HG03571 (cell line): ENCODE measurements around the gene DYNLL2.
"Not testable (repeated sequence)": the region's sequence is repeated elsewhere in the genome, so short reads cannot be mapped to it uniquely, and the experiment has no call there.

Source experiments
- ATAC-seq: cut with Tn5 transposase; IDR thresholded peaks from one replicate; pipeline ENCODE4 v1.9.1; 2021; ENCODE audit not compliant: unreplicated experiment

Gene DYNLL2

DNA sequence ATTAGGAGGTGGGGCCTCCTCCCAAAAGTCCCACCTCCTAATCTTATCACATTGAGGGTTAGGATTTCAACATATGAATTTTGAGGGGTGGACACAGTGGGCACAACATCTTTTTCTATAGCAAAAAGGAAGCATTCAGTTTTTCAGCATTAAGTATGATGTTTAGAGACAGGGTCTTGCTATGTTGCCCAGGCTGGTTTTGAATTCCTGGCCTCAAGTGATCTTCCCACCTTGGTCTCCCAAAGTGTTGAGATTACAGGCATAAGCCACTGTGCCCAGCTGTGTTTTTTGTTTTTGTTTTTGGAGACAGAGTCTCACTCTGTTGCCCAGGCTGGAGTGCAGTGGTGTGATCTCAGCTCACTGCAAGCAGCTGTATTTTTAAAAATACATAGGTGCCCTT lies 18.7 kb downstream of the DYNLL2 start:
- not testable (repeated sequence) for ATAC-seq

- ATAC-seq: no peak
Observed at GRCh38 chr17:58105093-58105492, 21.9 kb downstream of the DYNLL2 start.

- ATAC-seq: no peak
Observed at GRCh38 chr17:58107306-58107705, 24.1 kb downstream of the DYNLL2 start.

- ATAC-seq: no peak
Observed at GRCh38 chr17:58109197-58109596, 26.0 kb downstream of the DYNLL2 start.

DNA sequence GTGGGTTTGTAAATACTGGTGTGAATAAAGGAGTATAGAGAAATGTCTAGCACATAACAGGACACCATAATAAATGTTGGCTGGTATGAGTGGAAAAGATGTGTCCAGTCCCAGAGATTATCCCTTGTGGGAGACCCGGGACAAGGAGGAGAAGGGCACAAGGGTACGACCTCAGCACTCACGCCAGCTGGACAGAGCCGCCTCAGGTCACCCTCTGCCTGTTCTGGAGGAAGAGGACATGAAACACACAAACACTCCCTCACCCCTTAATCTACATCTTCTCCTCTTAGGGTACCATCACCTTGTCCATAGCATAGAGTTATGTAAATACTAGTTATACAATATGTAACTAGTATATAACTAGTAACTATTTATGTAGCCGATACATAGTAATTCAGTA lies 26.8 kb downstream of the DYNLL2 start:
- ATAC-seq: no peak

GRCh38 chr17:58111676-58112075 lies 28.5 kb downstream of the DYNLL2 start:
- no peak for ATAC-seq

DNA sequence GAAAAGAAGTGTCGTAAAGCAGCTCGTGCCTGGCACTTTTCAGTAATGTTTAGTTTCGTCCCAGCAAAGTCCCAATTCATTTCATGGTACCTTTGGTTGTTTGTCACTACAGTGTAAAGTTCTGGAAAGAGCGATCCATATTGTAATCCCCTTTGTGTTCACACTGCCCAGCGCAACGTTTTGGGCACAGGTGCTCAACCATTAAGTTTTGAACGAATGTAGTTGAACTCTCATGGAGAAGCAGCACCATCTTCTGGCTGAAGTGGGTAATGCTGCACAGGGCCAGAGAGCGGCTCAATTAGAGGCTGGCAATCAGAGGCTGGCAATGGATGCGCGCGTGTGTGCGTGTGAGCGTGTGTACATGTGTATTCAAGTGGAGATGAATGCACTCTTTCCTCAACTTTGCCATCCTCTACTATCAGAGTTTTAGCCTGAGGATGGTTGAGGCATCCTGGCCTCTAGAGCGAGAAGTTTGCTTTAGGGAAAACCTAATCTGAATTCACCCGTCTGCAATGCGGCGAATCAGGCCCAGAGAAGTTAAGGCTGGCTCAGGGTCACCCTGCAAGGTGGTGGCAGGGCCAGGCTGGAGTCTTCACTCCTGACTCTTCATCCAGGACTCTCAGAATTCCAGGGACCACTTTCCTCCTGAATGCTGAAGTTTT lies 29.9 kb downstream of the DYNLL2 start:
- ATAC-seq: no peak

DNA sequence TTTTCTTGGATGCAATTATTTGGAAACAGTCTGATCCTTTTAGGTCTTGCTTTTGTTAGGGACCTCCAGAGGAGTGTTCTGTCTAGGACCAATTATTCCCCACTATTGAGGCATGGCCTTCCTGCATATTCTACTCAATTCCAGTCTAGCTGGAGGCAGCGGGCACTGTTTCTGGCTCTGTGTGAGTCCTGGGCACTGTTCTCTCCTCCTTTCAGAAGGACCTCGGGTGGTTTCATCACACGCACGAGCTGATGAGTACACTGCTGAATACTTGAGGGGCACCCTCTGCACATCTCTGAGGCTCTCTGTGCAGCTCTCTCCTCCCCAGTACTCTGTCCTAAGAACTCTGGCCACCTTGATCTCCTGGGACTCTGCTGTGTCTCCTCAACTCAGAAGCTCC lies 30.7 kb downstream of the DYNLL2 start:
- no peak for ATAC-seq

- ATAC-seq: no peak
Observed at GRCh38 chr17:58117382-58117781, 34.2 kb downstream of the DYNLL2 start.

GRCh38 chr17:58119491-58119890 lies 36.3 kb downstream of the DYNLL2 start:
- no peak for ATAC-seq

- no peak for ATAC-seq
Observed at GRCh38 chr17:58120195-58120822, 37.1 kb downstream of the DYNLL2 start.

DNA sequence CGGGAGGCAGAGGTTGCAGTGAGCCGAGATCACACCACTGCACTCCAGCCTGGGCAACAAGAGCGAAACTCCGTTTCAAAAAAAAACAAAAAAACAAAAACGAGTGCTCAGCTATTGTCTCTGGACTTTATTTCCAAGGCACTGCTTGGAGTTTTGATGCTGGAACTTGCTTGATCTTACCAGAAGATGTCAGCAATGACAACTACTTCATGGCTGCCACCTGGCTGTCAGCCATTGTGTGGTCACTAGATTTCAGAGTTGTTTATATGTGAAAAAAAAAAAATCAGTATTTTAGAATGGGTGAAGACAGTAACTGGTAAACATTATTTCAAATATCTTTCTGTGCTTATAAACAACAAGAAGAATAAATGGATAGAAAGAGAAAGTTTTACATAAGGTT lies 38.7 kb downstream of the DYNLL2 start:
- ATAC-seq: no peak

DNA sequence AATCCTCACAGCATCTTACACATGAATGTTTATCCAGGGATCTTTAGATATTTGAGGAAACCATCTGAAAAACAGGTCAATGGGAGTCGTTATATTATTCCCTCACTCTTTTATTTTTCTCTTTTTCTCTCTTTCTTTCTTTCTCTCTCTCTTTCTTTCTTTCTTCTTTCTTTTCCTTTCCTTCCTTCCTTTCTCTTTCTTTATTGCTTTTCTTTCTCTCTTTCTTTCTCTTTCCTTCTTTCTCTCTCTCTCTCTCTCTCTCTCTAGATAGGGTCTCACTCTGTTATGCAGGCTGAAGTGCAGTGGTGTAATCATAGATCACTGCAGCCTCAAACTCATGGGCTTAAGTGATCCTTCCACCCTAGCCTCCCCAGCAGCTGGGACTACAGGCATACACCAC lies 44.6 kb downstream of the DYNLL2 start:
- ATAC-seq: no peak

DNA sequence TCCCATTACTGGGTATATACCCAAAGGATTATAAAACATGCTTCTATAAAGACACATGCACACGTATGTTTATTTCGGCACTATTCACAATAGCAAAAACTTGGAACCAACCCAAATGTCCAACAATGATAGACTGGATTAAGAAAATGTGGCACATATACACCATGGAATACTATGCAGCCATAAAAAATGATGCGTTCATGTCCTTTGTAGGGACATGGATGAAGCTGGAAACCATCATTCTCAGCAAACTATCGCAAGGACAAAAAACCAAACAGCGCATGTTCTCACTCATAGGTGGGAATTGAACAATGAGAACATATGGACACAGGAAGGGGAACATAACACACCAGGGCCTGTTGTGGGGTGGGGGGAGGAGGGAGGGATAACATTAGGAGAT lies 49.5 kb downstream of the DYNLL2 start:
- ATAC-seq: not testable (repeated sequence)

- no peak for ATAC-seq
Observed at GRCh38 chr17:58136669-58137279, 53.6 kb downstream of the DYNLL2 start.

GRCh38 chr17:58141505-58141904 lies 58.3 kb downstream of the DYNLL2 start:
- ATAC-seq: no peak

DNA sequence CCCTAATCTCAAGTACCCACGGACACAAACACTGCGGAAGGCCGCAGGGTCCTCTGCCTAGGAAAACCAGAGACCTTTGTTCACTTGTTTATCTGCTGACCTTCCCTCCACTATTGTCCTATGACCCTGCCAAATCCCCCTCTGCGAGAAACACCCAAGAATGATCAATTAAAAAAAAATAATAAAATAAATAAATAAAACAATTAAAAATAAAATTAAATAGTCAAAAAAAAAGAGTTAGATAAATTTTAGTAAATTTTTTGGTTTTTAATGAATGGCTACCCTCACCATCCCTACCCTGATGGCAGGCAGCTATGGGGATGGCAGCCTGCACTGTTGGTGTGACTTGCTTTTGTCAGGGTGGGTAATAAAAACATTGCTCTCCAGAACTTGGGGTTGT lies 60.1 kb downstream of the DYNLL2 start:
- not testable (repeated sequence) for ATAC-seq

- no peak for ATAC-seq
Observed at GRCh38 chr17:58144801-58145200, 61.6 kb downstream of the DYNLL2 start.
